Measurements from ENCODE around the gene ZFC3H1.

The ZFC3H1 gene

DNA sequence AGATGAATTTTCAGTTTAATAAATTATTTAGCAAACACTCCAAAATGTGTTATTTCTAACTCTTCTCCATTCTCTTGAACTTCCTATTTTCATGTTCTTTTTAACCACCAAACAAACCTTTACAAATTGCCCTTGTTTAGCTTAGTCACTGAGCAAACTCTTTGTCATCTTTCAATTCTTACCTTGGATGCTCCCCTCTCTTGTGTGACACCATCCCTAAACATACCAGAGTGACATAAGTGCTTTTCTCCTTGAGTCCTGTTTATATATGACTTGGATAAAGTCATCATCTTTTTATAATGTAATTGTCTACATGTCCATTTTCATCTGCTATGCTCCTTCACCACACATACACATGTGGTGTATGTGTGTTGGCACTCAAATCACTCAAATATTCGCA is 18.8 kb upstream of the ZFC3H1 start:
- DNase-seq (ENCODE audit: low spot score) (no peak), FAIRE-seq (no peak)

DNA sequence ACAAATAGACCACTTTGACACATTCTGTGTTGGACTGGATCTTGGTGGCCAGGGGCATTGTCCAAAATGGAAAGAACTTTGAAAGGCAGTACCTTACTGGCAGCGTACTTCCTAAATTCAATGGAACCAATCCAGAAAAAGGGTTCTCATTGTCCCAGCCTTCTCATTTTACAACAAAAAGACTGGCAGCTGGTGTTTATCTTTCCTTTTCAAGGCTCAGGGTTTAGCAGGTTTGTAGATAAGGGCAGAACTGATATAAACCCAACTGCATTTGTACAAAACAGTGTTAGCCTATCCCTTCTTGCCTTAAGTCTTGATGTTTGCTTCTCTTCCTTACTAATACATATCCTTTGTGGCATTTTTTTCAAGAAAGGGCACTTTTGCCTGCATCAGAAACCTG is 8.2 kb upstream of the ZFC3H1 start:
- FAIRE-seq (no peak), DNase-seq (ENCODE audit: low spot score) (no peak)

DNA sequence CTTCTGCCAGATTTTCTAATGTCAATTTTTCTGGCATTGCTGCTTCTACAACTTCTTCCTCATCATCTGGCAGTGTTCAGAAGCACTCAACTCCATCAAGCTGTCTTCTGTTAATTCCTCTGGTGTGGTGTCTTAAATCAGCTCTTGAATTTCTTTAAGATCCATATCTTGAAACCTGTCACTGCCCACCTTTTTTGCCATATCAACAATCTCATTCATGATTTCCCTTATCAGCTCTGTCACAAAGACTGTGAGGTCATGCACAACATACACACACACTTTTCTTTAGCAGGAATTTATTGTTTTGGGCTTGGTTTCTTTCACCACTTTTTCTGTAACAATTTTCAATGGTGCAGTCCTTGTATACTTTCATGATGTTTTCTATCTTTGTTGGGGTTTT is 7.7 kb upstream of the ZFC3H1 start:
- no peak for FAIRE-seq
- DNase-seq (ENCODE audit: low spot score) = no peak

DNA sequence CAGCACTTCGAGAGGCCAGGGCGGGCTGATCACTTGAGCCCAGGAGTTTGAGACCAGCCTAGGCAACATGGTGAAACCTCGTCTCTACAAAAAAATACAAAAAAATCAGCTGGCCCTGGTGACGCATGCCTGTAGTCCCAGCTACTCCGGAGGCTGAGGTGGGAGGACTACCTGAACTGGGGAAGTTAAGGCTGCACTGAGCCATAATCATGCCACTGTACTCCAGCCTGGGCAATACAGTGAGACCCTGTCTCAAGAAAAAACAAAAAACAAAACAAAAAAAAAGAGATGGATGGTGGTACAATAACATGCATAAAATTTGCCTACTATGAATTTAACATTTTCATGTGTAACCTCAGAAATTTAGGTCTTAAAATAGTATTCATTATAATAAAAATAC is 2.6 kb upstream of the ZFC3H1 start:
- FAIRE-seq (no peak), DNase-seq (ENCODE audit: low spot score) (no peak)

DNA sequence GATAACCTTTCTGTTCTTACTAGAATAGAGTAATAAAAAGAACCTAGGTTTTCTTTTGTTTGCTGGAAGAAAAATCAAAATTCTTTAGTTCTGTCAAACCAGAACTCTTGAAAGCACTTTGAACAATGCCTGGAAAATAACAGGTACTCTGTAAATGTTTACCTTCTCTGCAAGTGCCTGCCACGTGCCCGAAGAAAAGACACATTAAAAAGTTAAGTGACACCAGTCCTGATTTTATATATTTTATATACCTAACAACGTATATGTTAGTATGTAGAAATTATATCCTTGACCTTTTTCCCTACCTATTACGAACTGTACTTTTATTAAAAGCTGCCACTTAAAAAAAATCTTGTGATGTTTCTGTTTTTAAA is 1.4 kb upstream of the ZFC3H1 start:
- FAIRE-seq (no peak), DNase-seq (ENCODE audit: low spot score) (no peak)

DNA sequence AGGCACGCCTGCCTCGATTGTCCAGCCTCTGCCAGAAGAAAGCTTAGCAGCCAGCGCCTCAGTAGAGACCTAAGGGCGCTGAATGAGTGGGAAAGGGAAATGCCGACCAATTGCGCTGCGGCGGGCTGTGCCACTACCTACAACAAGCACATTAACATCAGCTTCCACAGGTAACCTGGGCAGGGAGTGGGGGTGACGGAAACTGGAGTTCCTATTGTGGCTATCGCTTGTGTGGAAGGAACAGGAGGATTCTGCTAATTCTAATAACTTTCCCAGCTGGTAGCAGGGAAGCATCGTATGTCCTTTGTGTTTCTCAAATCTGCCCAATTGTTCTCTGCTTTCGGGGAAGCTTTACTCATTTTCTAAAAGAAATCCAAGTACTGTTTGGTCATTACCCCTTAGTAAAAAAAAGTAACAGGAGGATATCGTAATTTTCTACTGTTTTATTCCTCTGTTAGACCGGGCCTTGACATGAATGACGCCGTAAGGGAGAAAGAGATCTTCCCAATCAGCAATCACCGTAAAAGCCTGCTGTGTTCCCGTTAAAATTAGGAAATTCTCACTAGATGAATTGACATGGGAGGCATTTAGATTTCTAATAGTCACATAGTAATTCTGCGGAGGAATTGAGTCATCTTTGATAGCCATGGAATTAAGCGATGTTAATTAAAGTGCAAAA is 902 bp upstream of the ZFC3H1 start:
- FAIRE-seq (no peak), DNase-seq (ENCODE audit: low spot score) (no peak)

DNA sequence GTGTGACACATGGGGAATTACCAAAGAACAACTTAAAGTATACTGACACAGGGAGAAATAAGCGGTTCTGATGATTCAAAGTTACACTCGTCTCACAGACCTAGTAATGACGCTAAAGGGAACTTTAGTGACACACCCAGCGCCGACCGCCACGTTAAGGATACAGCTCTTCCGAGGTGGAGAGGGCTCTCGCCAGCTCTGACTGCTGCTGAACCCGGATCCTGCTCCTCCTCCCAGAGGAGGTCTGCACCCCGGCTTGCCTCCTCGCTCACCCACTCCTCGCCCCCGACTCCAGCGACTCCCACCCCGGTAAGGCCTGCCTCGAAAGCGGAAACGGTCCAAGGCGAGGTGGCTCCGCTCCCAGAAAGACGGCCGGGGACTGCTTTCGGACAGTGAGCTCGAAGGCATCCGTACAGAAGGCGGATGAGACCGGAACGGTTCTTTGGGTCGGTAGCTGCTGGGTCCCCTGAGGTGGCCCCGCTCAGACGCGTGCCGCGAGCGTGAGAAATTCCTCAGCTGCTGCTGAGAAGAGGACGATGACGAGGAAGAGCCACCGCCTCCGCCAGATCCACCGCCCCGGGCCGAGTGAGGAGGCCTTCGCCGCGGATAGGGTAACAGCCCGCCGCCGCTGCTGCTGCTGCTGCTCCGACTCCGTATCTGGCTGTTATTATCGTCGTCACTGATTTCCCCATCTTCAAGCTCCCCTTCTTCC is 643 bp downstream of the ZFC3H1 start:
- FAIRE-seq (no peak), DNase-seq (ENCODE audit: low spot score) (peak; percentile 8)

DNA sequence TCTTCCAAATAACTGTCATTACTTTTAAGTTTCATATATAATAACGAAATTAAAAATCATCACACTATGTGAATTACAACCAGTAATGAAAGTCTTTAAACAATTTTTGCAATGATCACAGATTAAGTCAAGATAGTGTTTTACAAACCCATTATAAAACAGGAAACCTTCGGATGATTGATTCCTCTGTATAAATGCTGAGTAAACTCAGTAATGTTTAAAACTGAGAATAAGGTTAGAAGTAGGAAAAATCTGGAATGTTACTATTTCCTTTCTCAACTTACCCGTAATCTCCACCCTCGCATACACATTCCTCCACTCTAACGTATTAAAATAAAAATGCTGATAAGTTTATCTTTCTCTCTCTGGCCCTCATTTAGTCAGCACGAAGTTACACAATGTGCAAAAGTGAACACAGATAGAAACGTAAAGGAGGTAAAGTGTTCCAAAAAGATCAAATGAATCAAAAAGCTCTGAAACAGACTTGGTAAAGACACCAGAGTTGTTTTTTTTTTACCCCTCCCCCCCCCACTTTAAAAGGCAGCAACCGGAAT is 1.6 kb downstream of the ZFC3H1 start:
- no peak for DNase-seq (ENCODE audit: low spot score)
- no peak for FAIRE-seq

DNA sequence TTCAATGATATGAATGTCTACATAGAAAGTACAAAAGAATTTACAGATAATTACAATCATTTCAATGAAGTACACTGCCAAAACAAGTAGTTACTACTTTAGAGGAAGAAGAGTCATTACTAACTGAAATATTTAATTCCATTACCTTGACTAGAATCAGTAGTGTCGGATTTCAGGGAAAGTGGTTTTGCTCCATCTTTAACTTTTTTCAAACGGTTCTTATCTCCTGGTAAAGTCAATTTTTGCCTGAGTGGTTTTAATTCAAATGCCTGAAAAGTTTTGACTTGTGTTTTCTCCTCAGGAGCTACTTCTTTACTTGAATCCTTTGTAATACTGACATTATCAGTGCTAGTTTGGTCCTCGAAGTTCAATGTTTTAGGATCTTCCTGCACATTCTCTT is 6.9 kb downstream of the ZFC3H1 start:
- FAIRE-seq = no peak
- DNase-seq (ENCODE audit: low spot score) = no peak

DNA sequence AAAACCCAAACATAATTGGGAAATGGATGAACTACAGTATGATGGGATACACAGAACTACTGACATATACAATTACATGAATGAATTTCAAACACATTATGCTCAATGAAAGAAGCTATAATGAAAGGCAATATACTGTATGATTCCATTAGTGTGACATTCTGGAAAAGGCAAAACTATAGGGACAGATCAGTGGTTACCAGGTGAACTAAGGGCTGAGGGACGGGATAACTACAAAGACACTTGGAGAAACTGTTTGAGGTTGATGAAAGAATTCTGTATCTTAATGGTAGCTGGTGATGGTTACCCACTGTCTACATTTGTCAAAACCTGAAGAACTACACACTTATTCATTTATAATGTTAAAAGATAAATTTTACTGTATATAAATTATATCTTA is 7.7 kb downstream of the ZFC3H1 start:
- no peak for DNase-seq (ENCODE audit: low spot score)
- FAIRE-seq = no peak

DNA sequence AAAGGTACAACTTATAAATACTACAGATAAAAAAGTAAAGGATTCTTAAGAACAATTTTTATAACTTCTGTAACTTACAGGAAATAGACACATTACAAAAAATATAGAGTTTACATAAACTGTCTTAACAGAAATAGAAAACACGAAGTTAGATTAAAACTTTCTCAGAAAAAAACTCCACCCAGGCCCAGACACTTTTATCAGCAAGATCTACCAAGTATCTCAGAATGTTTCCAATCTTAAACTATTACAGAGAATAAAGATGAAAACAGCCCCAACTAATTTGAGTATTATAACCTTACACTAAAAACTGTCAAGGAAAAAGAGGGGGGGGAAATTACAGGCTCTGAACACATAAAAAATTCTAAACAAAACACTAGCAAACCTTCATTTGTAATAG is 8.2 kb downstream of the ZFC3H1 start:
- FAIRE-seq = no peak

DNA sequence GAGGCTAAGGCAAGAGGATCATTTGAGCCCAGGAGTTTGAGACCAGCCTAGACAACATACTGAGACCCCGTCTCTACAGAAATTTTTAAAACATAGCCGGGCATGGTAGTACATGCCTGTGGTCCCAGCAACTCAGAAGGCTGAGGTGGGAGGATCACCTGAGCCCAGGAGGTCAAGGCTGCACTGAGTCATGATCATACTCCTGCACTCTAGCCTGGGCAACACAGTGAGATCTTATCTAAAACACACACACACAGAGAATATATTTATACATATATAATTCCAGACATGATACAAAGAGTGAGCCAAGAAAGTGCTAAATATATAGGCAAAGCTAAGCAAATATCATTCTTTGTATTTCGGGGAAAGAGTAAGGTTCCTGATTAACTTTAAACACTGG is 9.4 kb downstream of the ZFC3H1 start:
- FAIRE-seq (no peak), DNase-seq (ENCODE audit: low spot score) (no peak)

More for the DNA sequence above, 8.2 kb downstream of the ZFC3H1 start:
- no peak for DNase-seq (ENCODE audit: low spot score)

DNA sequence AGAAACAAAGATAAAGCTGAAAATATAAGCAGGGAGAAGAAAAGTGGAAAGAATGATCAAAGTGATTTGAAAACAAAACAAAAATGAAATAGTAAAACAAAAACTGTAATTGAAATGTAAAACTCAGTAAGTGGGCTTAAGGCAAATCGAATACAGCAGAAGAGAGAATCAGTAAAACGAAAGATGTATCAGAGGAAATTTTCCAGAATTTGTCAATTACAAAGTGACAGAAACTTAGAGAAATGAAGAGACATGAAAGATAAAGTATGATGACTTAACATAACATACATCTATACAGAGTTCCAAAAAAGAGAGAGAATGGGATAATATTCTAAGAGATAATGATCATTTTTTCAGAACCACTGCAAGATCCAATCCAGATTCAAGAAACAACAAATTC is 10.5 kb downstream of the ZFC3H1 start:
- DNase-seq (ENCODE audit: low spot score) (no peak), FAIRE-seq (no peak)

DNA sequence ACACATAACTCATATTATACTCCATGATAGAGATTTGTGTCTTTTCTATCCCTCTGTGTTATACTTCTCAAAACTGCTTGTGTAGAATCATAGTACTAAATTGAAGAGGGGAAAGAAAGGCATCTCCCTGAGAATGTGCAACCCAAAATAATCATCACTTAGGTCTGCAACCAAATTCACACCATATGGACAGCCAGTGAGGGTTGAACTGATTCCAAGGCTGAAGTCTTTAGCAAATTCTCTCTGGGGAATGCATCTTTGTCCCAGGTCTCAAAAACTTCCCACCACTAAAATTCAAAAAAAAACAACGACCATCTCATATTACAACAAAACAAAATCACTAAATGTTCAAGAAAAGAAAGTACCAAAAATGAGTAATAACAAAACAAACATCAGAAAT is 11.0 kb downstream of the ZFC3H1 start:
- FAIRE-seq (no peak), DNase-seq (ENCODE audit: low spot score) (no peak)

DNA sequence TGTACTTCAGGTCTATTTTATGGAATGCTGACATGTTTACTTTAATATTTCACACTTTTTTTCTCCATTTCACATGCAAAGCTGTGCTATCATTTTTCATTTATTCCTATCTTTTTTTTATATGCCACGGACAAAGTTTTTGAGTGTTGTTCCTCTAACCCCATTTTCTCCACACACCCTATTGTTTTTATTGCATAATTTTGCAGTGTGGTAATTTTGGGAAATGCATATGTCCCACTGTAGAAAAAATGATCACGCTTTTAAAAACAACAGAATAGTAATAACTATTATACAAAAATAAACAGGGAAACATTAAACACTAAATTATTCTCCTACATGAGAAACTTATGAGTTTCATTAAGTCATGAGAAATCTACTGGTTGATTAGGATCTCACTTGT is 14.2 kb downstream of the ZFC3H1 start:
- DNase-seq (ENCODE audit: low spot score) (no peak), FAIRE-seq (no peak)

DNA sequence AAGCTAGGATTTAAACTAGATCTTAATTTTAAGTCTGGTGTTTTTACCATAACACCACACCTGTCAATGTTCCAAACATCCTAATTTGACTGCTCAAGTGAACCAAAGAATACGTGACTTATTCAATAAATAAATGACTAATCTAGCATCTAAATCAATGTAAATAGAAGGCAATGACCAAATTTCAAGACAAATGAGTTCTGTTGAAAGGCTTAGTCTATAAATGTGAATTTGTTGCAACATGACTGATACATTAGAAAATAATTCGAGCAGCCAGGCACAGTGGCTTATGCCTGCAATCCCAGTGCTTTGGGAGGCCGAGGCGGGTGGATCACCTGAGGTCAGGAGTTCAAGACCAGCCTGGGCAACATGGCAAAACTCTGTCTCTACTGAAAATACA is 15.1 kb downstream of the ZFC3H1 start:
- FAIRE-seq = no peak
- no peak for DNase-seq (ENCODE audit: low spot score)

DNA sequence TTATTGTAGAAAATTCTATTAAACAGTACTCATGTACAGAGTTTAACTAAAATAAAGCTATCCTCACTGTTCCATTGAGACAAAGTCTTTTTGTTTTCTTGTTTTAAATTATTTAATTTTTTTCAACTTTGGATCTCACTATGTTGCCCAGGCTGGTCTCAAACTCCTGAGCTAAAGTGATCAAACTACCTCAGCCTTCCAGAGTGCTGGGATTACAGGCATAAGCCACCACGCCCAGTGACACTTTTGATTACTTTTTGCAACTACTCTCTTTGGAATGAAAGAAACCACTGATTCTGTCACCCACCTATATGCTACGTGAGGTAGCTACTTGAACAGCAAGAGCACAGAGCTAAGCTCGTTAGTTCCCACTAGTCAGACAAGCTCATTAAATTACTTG is 17.1 kb downstream of the ZFC3H1 start:
- DNase-seq (ENCODE audit: low spot score) (no peak), FAIRE-seq (no peak)

DNA sequence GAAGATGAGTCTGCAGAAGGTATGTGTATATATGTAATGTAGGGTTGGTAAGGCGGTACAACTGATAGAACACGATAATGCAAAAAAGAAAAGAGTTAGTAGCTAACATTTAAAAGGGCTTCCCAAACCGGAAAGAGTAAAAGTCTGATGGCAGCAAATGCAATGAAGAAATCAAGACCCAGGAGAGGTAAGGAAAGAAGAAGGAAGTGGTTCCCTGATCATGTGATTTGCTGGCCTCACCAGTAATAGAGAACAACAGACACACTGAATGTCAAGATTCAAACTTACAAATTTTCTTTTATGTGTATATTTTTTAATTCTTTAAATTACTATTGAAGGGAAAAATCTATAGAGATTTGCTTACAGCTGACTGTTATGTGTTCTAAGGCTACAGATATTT is 18.4 kb downstream of the ZFC3H1 start:
- DNase-seq (ENCODE audit: low spot score) = no peak
- FAIRE-seq = no peak

DNA sequence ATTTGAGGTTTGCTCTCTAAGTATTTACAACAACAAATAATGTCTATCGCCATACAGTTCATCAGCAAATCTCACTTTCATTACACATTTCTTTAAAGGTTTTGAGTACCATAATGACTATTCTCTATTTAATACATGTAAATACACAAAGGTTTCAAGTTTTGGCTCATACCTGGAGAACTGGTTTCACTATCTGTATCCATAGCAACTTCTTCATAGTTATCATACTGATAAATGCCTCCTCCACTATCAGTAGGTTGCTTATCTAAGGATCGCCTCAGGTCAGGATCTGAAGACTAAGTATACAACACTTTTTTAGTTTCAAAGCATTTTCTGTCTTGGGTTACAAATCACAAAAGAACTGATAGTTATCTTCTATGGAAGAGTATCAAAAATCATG is 21.4 kb downstream of the ZFC3H1 start:
- FAIRE-seq (no peak), DNase-seq (ENCODE audit: low spot score) (no peak)

DNA sequence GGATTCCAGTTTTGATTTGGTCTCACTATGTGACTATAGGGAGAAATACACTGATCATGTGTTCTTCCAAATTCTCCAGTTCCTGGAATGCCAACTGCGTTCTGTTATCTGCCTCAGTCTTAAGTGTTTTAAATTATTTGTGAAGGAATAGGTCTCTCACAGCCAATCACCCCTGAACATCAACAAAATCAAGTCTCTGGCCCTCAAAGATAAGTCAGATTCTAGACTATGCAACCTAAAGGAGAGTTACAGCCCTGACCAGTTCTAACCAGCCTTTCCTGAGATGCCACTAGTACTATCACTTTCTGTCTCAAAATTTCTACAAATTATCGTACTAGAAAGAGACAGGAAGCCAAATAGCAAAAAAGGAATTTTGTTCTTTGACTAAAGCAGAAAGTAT is 22.3 kb downstream of the ZFC3H1 start:
- FAIRE-seq (no peak), DNase-seq (ENCODE audit: low spot score) (no peak)

DNA sequence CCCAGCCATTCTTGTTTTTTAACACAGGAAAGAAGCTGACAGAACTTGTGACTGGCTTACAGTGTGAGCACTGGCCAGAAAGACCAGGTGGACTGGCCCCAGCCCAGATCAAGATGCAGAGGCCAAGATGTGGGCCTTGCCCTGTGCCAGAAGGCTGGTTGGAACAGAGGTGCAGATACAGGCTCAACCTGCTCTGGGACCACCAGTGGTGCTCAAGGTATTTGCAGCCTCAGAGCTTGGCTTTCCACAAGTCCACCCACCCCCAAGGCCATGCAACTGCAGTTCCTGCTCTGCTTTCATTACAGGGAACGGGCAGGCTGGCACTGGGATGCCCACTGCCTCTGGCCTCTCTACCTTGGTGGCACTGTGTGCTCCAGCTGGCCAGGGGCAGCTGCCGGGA is 23.3 kb downstream of the ZFC3H1 start:
- FAIRE-seq (no peak), DNase-seq (ENCODE audit: low spot score) (no peak)

DNA sequence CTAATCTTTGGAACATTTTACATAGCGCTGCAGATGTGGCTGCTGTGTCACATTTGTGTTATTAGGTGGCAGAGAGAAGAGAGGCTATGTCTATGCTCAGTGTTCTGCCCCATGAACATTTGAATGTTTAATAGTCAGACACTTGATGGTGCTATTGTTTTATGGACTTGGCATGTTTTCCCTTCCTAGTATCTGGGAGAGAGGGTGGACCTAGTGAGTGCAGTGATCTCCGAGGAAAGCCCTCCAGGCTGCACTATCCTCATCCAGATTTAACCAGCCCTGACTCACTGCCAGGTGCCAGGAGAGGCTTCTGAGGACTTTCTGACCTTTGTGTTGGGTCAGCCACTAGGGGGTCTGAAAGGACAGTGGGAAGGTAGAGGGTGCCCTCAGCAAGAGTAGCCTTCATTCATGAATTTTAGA is 24.3 kb downstream of the ZFC3H1 start:
- peak; percentile 7 for DNase-seq (ENCODE audit: low spot score)
- no peak for FAIRE-seq

DNA sequence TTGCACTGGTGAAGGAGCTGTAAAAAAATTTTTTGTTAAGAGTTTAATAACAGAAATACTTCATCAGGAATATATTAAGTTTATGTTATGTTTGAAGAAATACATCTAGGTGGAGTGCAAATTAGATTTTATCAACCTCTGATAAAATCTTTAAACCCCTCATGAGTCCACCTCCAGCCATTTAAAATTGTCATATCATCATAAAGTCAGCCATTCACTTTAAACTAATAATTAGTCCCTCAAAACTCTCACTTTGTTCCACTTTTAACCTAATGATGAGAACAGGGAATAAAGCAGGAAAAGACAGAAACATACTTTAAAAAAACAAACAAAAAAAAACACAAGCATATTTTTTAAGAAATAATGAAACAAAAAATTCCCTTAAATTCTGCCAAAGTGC is 25.1 kb downstream of the ZFC3H1 start:
- DNase-seq (ENCODE audit: low spot score) (no peak), FAIRE-seq (no peak)

Data from urothelium cell line (cell line).